HG02981 (cell line): ENCODE measurements around the gene MTFR2.

ENCODE experiments used
- ATAC-seq: cut with Tn5 transposase; IDR thresholded peaks from one replicate; pipeline ENCODE4 v1.9.1; 2021; ENCODE audit warnings: mild to moderate bottlenecking, moderate library complexity; ENCODE audit not compliant: unreplicated experiment

MTFR2 gene

DNA sequence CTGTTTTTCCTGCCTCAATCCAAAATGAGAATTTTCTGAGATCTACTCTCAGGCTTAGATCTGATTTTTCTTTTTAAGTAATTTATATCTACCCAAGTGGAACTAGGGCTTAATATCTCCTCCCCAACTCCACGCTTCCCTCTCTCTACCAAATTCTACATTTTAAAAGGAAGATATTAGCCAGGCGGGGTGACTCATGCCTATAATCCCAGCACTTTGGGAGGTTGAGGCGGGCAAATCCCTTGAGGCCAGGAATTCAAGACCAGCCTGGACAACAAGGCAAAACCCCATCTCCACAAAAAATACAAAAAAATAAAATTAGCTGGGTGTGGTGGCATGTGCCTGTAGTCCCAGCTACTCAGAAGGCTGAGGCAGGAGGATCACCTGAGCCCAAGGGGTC lies 61.0 kb downstream of the MTFR2 start:
- no peak for ATAC-seq

- ATAC-seq = no peak
These were observed 61.6 kb downstream of the MTFR2 start for GRCh38 chr6:136188486-136188885.

DNA sequence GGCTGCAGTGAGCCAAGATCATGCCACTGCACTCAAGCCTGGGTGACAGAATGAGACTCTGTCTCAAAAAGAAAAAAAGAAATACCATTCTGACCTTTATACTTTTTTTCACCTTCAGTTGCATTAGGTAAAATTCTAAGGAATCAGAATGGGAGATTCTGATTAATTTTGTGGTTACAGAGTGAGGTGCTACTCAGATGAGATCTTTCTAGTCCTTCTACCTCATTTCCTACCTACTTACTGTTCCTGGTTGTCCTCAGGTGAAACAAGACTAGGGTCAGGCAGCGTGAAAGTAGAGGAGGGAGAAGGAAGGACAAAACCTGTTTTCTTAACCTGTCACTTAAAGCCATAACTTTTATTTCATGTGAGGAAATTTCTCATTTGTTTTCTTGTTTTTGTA lies 63.7 kb downstream of the MTFR2 start:
- no peak for ATAC-seq

- ATAC-seq = no peak
These were observed 65.4 kb downstream of the MTFR2 start for GRCh38 chr6:136184738-136185137.

GRCh38 chr6:136181861-136182260 lies 68.2 kb downstream of the MTFR2 start:
- no peak for ATAC-seq

GRCh38 chr6:136181512-136181833 lies 68.6 kb downstream of the MTFR2 start:
- no peak for ATAC-seq
